ENCODE measurements around the gene PPP1R26. TPM values are rescaled to one million over a fixed set of nuclear protein-coding genes. Genes with fewer than 3 reads are reported as not detected.

Gene PPP1R26
- total and polyA plus RNA-seq, 2 of the 13 experiments (the other 11 are each of a cell fraction or from before 2014, with no cell fraction given): 8.6 to 11.6 TPM

GRCh38 chr9:135503371-135504261 is 24.0 kb downstream of the PPP1R26 start:
- ChIA-PET CTCF (ENCODE audit: low intra/inter-chr PET ratio, low total read pairs) (no interaction called here), POLR2A (no interaction called here)
- no peak for TF ChIP-seq TCF7L2 (IDR thresholded peaks at IDR 0.05; ENCODE audit: low read depth, low read length)
- no peak for TF ChIP-seq FOXA1 (IDR thresholded peaks at IDR 0.05)
- TF ChIP-seq FOXA1 (CRISPR knock-in tag; IDR thresholded peaks at IDR 0.05): no peak
- TF ChIP-seq ZNF577 (CRISPR knock-in tag; IDR thresholded peaks at IDR 0.05; ENCODE audit: borderline replicate concordance, low read depth): no peak
- no peak for TF ChIP-seq FOXC1 (CRISPR knock-in tag; IDR thresholded peaks at IDR 0.05; ENCODE audit: borderline replicate concordance)
- TF ChIP-seq ZBTB33 (CRISPR knock-in tag; IDR thresholded peaks at IDR 0.05): peak; percentile 78; the same call in 1 of the 2 replicates
- no peak for TF ChIP-seq SALL2 (CRISPR knock-in tag; IDR thresholded peaks at IDR 0.05)
- peak; percentile 32; the same call in 1 of the 2 replicates for TF ChIP-seq RBFOX2 (IDR thresholded peaks at IDR 0.05; ENCODE audit: low read depth, low read length)
- Histone ChIP-seq H2AFZ (ENCODE audit: low read length) (no peak overlapping the region), H4K20me1 (ENCODE audit: insufficient read depth, low read length) (peaks cover 16% of the 10 kb centered on the region), H3K4me3 (replicated peaks in 1 of 3; ENCODE audit: insufficient read depth in 1 of 3, low read depth in 2 of 3, low read length in 3 of 3) (no peak overlapping the region; a peak in 1 of 6 replicates), H3K27ac (ENCODE audit: extremely low read length, insufficient read depth, low read length) (no peak overlapping the region), H3K9me3 (ENCODE audit: low read length) (no peaks in the 10 kb centered on the region), H3K4me2 (ENCODE audit: low read depth, low read length) (no peak overlapping the region), H3K9ac (ENCODE audit: insufficient read depth, low read depth, low read length) (no peak overlapping the region), H3K79me2 (ENCODE audit: insufficient read depth, low read length) (peaks cover 10% of the 10 kb centered on the region), H3K4me1 (ENCODE audit: insufficient read depth, low read length) (peaks cover 39% of the 10 kb centered on the region), H3K36me3 (replicated peaks in 1 of 2; ENCODE audit: control insufficient read depth in 1 of 2, insufficient read depth in 2 of 2, low read length in 2 of 2) (peaks cover 13 to 26% of the 10 kb centered on the region in 2 experiments), H3K27me3 (ENCODE audit: control insufficient read depth in 1 of 2, insufficient read depth in 2 of 2, low read length in 2 of 2) (peaks cover 2 to 8% of the 10 kb centered on the region in 2 experiments; a peak in 1 of 5 replicates)
- no peak for FAIRE-seq
- WGBS (ENCODE audit: low lambda C conversion rate): 97% methylated on average over 29 of the region's 41 CpGs
- intact Hi-C loops (cut with micrococcal nuclease; ENCODE audit: unreplicated experiment): no loop called here
- BruUV-seq (replicated peaks): no TSS peak
- no peak for ATAC-seq
- in situ Hi-C loops (cut with HindIII; ENCODE audit: extremely low pct_ligation_motif_present, low pct_unique_long_range_greater_than_20kb): no loop called here
- DNase-seq (ENCODE audit: low spot score): no peak

Measured in HepG2 (cell line).